Astrocyte of the spinal cord (primary cell): ENCODE measurements around the gene MARCHF4.
A peak's percentile ranks its signal among the peaks of the same experiment; 100 is the strongest.

Experiments used
- DNase-seq: peaks from one replicate; pipeline ENCODE4 v3.0.0; 2011; ENCODE audit warnings: low read depth, low spot score
- H3K4me3 ChIP-seq: 2 replicates; pipeline ENCODE4 v1.5.1; 2011; ENCODE audit warnings: low read depth, mild to moderate bottlenecking, low read length, moderate library complexity
- in situ Hi-C: cut with HindIII; loops from 2 replicates; pipeline ENCODE4 v1.10.0; 2017; ENCODE audit warnings: low sequenced_read_pairs
- TF ChIP-seq, protein P1 (sequence below): IDR thresholded peaks from 2 replicates; pipeline ENCODE4 v1.5.1; 2012; ENCODE audit warnings: low read depth, mild to moderate bottlenecking, low read length, inconsistent platforms

The MARCHF4 gene, protein sequence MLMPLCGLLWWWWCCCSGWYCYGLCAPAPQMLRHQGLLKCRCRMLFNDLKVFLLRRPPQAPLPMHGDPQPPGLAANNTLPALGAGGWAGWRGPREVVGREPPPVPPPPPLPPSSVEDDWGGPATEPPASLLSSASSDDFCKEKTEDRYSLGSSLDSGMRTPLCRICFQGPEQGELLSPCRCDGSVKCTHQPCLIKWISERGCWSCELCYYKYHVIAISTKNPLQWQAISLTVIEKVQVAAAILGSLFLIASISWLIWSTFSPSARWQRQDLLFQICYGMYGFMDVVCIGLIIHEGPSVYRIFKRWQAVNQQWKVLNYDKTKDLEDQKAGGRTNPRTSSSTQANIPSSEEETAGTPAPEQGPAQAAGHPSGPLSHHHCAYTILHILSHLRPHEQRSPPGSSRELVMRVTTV

DNA sequence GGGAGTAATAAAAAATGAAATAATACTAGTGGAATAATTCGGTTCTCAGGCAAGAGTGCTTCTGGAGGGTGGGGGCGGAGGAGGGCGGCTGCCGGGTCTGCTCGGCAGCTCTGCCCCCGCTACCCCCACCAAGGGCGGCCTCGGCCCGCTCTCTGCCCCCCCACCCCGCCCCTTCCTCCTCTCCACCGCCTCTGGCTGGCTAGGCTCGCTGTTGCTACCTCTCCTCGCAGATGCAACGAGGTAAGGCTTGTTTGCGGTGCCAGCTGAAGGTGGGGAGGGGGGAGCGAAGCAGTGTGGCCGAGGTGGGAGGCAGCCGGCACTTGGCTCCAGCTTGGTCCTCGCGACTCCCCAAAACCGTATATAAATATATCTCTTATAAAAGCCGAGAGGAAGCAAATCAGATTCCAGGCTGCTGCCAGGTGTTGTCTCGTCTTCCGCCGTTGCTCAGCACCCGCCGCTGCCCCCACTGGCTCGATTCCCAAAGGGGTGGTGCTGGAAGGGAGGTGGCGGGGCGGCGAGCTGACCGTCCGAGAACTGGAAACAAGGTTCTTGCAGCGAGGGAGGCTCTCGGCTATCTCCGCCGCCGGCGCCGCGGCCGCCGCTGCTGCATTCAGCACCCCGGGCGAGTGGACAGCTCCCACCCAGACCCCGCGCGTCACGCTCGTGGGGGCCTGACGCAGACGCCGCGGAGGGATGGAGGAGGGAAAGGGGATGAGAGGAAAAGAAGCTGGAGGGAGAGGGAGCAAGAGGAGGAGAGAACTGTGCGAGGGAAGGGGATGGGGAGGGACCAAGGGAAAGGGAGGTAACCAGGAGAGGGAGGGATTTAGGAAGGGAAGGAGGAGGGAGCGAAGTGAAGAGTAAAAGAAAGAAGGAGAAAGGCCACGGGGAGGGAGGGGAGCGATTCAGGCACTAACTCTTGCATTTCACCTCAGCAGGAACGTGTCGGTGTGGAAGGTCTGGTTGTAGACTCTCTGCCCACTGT, at the start of gene MARCHF4:
MARCHF4 (minus strand) TSS at position 763 of the 982 bp plus-strand sequence. CDS start 2,223 bp downstream, outside the sequence.
- in situ Hi-C loops = no loop called here
- peak within 1 kb of the TSS; percentile 48 for H3K4me3 ChIP-seq
- DNase-seq = peak; percentile 89

DNA sequence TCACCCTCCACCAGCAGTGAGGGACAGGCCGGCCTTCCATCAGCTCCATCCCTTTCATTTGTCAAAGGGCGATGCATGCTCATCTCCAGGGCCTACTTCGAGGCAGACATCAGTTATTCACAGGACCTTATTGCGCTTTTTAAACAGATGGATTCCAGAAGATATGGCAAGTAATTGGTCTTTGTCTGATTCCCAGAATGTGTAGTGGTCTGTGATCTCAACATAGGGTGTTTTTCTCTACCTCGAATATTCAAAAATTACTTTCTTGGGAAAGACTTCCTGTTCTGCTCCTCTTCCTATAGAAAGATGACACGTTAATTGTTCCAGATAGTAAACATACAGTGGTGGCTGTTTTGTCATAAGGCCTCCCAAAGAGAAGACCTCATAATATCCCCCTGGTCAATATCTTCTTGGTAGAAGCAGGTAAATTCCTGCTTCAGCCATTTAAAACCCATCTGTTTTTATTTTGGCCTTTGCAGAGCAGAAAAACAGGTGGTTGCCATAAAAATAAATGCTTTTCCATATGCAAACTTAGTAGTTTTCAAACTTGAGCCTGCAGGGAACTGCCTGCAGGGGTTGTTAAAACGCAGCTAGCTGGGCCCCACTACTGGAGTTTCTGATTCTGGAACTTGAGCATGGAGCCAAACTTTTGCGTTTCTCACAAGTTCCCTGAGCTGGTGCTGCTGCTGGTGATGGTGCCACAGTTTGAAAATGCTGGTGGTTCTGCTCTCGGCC, 48.3 kb upstream of the MARCHF4 start:
- TF ChIP-seq, protein P1, sequence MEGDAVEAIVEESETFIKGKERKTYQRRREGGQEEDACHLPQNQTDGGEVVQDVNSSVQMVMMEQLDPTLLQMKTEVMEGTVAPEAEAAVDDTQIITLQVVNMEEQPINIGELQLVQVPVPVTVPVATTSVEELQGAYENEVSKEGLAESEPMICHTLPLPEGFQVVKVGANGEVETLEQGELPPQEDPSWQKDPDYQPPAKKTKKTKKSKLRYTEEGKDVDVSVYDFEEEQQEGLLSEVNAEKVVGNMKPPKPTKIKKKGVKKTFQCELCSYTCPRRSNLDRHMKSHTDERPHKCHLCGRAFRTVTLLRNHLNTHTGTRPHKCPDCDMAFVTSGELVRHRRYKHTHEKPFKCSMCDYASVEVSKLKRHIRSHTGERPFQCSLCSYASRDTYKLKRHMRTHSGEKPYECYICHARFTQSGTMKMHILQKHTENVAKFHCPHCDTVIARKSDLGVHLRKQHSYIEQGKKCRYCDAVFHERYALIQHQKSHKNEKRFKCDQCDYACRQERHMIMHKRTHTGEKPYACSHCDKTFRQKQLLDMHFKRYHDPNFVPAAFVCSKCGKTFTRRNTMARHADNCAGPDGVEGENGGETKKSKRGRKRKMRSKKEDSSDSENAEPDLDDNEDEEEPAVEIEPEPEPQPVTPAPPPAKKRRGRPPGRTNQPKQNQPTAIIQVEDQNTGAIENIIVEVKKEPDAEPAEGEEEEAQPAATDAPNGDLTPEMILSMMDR = no peak
- no peak overlapping the region for H3K4me3 ChIP-seq
- no peak for DNase-seq
- in situ Hi-C loops = no loop called here

More for the DNA sequence above, at the start of gene MARCHF4:
- TF ChIP-seq, protein P1 = no peak

DNA sequence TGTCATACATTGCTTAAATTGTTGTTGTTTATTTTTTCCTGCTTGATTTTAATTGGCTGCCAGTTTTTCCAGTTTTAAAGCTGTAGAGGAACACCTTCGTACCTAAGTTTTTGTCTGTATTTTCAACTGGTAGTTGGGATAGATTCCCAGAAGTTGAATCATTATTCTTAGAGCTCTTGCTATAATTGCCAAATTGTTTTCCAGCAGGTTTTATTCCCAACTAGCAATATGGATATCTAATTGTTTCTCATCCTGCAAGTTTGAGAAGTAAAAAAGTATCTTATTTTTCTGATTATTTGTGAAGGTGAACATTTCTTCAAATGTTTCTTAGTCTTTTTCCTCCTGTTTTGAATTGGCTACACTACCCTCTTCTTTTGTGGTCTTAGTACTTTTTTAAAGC, 46.7 kb upstream of the MARCHF4 start:
- DNase-seq = no peak
- TF ChIP-seq, protein P1 = no peak
- in situ Hi-C loops = no loop called here
- no peak overlapping the region for H3K4me3 ChIP-seq

DNA sequence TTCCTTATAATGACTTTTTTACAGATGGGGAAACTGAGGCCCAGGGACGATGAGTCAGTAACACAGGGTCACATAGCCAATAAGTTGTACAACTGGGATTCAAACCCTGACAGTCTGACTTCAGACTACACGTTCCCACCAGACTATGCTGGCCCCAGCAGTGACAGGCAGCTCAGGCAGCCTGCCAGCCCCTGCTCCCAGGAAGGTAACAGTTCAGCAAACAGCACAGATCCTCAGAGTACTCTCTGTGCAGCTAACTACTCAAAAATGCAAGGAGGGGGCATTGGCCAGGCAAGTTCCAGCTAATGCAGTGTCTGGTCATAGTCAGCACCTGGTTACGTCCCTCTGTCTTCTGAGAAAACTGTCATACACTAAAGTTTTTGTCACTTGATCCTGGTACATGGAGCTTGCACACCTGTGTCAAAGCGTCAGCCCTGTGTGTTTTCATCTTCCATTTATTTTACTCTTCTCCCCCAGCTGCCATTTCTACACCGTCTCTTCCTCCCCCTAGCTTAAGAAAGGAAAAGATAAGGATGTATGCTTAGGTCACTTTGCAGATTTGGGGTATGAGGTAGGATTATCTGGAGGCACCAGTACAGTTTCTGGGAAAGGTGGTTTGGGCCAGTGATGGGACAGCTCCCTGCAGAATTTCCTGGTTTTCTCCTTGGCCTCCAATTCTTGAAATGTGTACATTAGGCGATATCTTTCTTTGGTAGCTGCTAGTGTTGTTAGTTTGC, 44.5 kb upstream of the MARCHF4 start:
- in situ Hi-C loops = no loop called here
- H3K4me3 ChIP-seq = no peak overlapping the region
- DNase-seq = no peak
- TF ChIP-seq, protein P1 = no peak

DNA sequence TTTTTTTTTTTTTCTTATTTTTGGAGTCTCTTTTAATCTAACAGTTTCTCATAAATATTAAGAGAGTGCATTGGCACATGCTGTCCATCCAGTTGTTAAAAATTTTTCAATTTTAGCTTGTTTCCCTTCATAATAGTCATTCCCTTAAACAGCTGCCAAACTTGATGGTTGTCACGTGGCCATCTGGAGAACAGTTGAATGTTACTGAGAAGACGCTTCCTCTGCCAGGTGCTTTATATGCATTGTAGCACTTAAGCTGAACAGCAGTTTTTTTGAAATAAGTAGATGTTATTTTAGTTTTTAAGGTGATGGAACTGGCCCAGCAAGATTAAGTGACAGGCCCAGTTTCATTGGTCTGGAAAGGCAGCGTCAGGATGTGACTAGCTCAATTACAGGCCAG, 43.3 kb upstream of the MARCHF4 start:
- in situ Hi-C loops = no loop called here
- H3K4me3 ChIP-seq = no peak overlapping the region
- no peak for DNase-seq
- TF ChIP-seq, protein P1 = no peak
